RPMI8226 (cell line): ENCODE measurements around the gene MYO18B.

Experiments used
- DNase-seq: peaks from one replicate; pipeline ENCODE4 v3.0.0-alpha.2; 2015

Gene MYO18B

GRCh38 chr22:25777870-25778269 lies 35.9 kb downstream of the MYO18B start:
- peak; percentile 31 for DNase-seq

- DNase-seq: no peak
These were observed 37.4 kb downstream of the MYO18B start for GRCh38 chr22:25779426-25779825.

GRCh38 chr22:25779890-25780289 lies 37.9 kb downstream of the MYO18B start:
- no peak for DNase-seq

- no peak for DNase-seq
These were observed 38.7 kb downstream of the MYO18B start for GRCh38 chr22:25780673-25781072.

GRCh38 chr22:25781801-25782200 lies 39.8 kb downstream of the MYO18B start:
- no peak for DNase-seq

- DNase-seq: no peak
These were observed 40.8 kb downstream of the MYO18B start for GRCh38 chr22:25782831-25783230.

GRCh38 chr22:25783856-25784255 lies 41.9 kb downstream of the MYO18B start:
- no peak for DNase-seq

GRCh38 chr22:25786165-25786564 lies 44.2 kb downstream of the MYO18B start:
- no peak for DNase-seq

- DNase-seq: no peak
These were observed 49.6 kb downstream of the MYO18B start for GRCh38 chr22:25791556-25791955.

- DNase-seq: no peak
These were observed 53.5 kb downstream of the MYO18B start for GRCh38 chr22:25795478-25795877.

GRCh38 chr22:25797498-25798290 lies 55.7 kb downstream of the MYO18B start:
- no peak for DNase-seq

GRCh38 chr22:25800766-25801165 lies 58.8 kb downstream of the MYO18B start:
- no peak for DNase-seq

- DNase-seq: no peak
These were observed 60.0 kb downstream of the MYO18B start for GRCh38 chr22:25802018-25802417.

GRCh38 chr22:25804676-25805075 lies 62.7 kb downstream of the MYO18B start:
- DNase-seq: no peak

- no peak for DNase-seq
These were observed 64.6 kb downstream of the MYO18B start for GRCh38 chr22:25806579-25806978.

GRCh38 chr22:25814685-25815084 lies 72.7 kb downstream of the MYO18B start:
- DNase-seq: no peak

GRCh38 chr22:25815561-25815960 lies 73.6 kb downstream of the MYO18B start:
- no peak for DNase-seq

- DNase-seq: no peak
These were observed 74.6 kb downstream of the MYO18B start for GRCh38 chr22:25816522-25817059.

- no peak for DNase-seq
These were observed 75.3 kb downstream of the MYO18B start for GRCh38 chr22:25817092-25817943.

GRCh38 chr22:25818541-25818940 lies 76.6 kb downstream of the MYO18B start:
- no peak for DNase-seq

- no peak for DNase-seq
These were observed 80.4 kb downstream of the MYO18B start for GRCh38 chr22:25822344-25822743.

GRCh38 chr22:25823276-25823675 lies 81.3 kb downstream of the MYO18B start:
- no peak for DNase-seq

GRCh38 chr22:25824828-25825423 lies 82.9 kb downstream of the MYO18B start:
- no peak for DNase-seq
